GM19468 (cell line): ENCODE data around the gene IL1RAPL1.
"Not testable (repeated sequence)": the region's sequence is repeated elsewhere in the genome, so short reads cannot be mapped to it uniquely, and the experiment has no call there.

Source experiments
- ATAC-seq: cut with Tn5 transposase; IDR thresholded peaks from one replicate; pipeline ENCODE4 v1.9.1; 2021; ENCODE audit warnings: mild to moderate bottlenecking, moderate library complexity, moderate number of reproducible peaks; ENCODE audit not compliant: unreplicated experiment; ENCODE audit errors: extremely low read depth

Gene IL1RAPL1

DNA sequence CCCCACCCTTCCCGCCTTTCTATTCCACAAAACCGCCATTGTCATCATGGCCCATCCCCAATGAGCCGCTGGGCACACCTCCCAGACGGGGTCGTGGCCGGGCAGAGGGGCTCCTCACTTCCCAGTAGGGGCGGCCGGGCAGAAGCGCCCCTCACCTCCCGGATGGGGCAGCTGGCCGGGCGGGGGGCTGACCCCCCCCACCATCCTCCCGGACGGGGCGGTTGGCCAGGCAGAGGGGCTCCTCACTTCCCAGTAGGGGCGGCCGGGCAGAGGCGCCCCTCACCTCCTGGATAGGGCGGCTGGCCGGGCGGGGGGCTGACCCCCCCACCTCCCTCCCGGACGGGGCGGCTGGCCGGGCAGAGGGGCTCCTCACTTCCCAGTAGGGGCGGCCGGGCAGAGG lies 745.8 kb downstream of the IL1RAPL1 start:
- ATAC-seq = not testable (repeated sequence)

DNA sequence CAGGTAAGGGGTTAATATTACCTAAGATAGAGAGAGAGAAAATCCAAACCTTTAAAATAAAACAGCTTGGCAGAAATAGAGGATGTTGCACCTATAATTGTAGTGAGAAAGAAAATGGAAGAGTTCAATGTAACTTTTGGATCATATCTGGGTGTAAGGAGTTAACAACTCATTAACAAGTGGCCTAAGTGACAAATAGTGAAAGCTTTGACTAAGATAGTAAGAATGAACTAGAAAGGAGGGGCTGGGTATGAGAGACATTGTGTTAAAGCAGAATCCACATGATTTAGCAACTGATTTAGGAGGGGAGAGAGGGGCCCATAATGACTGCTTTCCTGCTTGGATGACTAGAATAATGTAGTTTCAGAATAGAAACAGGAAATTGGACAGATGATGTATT lies 761.0 kb downstream of the IL1RAPL1 start:
- peak; percentile 14 for ATAC-seq

DNA sequence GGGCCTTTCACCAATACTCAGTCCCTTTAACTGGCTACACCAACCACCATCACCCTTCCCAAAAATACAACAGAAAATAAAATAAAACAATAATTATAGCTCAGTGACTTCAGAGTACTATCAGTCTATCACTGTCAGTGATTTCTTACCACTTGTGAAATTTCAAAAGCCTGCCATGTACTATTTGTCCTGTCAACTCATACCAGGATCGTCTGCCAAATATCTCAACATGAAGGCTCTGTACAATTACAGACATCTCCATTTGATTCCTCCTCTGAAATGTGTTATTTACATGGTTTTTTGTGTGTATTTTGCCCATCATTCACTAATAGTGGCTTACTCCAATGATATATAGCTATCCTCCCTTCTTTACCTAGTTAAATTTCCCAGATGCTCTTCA lies 772.0 kb downstream of the IL1RAPL1 start:
- ATAC-seq = no peak

DNA sequence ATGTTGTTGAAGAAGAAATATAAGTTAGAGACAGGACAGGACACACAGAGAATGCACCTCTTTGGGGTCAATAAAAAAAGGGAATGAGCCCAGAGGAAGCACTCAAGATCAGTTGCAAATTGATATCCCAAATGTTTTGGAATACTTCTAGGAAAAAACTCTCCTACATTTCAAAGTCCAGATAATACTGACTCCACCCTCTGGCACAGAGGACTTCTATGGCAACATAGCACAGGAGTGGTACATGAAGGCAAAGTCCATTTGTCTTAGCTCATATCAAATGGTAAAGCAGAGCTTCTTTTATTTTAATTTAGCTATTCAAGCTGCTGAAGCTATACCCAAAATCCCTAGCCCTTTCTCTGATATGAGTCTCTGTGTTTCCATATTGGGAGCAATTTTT lies 787.5 kb downstream of the IL1RAPL1 start:
- not testable (repeated sequence) for ATAC-seq

DNA sequence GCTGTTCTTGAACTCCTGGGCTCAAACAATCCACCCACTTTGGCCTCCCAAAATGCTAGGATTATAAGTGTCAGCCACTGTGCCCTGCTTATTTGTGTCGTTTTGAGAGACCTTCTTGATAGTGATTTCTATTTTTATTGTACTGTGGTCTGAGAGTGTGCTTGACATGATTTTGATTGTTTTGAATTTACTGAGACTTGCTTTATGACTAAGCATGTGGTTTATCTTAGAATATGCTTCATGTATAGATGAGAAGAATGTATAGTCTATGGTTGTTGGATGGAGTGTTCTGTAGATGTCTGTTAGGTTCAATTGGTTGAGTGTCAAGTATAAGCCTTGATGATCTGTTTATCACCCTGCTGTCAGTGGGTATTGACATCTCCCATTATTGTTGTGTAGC lies 789.3 kb downstream of the IL1RAPL1 start:
- ATAC-seq = no peak

DNA sequence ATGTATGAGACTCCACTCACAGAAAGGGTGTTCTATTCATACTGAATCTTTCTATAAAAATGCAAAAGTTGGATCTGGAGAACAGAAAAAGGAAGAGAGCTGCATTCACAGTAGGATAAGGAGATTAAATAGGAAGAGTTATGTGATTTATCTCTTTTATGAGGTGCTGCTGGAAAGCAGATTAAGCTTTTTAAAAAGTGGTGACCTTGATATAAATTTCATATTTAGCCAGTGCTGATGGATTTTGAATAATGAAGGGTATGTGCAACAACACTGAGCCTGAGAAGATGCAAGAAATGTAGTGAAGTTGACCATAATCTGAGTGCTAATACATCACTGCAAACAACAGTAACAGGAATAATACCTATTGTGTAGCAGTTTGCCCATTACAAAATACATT lies 795.6 kb downstream of the IL1RAPL1 start:
- no peak for ATAC-seq

DNA sequence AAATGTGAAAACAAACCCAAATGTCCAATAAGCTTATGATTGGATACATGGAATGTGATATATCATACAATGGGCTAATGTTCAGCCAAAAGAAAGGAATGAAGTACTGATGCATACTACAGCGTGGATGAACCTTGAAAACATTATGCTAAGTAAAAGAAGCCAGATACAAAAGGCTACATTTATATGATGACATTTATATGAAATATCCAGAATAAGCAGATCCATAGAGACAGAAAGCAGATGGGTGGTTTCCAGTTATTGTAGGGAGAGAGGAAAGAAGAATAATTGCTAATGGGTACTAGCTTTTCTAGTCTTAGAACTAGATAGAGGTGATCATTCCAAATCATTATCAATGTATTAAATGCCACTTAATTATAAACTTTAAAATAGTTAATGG lies 801.3 kb downstream of the IL1RAPL1 start:
- no peak for ATAC-seq

DNA sequence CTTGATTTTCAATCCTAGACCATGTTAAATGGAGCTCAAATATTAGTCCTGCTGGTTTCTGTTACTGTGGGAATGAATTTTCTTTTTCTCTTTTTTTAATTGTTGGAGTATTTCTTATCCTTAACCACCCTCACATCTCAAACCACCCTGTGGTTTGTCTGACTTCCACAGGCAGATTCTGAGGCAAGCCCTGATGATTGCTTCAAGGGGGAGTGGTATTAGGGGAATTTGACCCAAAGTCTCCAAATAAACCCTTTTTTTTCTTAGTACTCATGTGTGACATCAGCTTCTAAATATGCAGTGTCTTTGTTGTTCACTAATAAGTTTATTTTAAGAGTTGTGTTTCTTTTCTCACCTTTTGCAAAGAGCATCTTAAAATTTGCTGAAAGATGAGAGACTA lies 810.3 kb downstream of the IL1RAPL1 start:
- ATAC-seq = no peak

DNA sequence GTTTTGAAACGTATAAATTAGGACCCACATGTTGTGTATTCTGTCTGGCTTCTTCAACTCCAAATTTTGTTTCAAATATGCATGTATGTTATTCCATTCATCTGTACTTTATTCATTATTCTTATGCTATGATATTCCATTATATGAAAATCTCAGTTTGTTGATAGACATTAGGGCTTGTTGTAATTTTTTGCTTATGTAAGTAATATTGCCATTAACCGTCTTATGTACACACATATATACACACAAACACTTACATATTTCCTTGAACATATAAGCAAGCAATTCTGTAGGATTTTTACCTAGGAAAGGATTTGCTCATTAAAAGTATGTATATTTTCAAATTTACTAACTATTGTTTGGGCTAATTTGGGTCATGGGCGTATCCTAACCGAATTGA lies 820.1 kb downstream of the IL1RAPL1 start:
- no peak for ATAC-seq

DNA sequence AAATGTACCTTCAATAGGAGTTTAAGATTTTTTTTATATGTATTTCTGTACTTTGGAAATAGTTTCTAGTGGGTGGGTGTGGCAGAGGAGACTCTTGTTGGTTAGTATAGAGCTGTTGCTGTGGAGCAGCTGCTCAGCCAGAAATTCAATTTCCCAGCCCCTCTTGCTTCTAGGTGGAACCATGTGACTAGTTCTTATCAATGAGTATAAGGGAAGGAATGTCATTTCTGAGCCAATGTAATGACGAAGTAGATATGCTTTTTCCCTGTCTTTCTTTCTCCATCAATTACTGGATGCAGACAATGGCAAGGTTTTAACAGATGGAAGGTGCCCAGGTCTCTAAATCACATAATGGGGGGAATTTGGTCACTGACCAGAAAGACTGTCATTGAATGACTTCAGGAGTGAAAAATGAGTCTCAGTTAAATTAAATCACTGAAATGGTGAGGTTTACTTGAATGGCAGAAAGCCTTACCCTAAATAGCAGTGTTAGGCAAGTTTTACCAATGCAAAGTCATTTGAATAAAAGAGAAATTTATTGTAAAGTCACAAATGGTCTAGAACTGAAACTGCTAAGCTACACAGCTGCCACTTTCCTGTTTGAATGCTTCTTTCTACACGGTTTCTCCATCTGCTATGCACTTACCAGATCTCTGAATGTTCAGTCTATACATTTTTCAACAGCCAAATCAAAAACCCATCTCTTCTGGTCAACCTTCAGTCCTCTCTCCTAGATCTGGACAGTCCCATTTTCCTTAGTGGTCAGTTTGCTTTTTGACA lies 832.7 kb downstream of the IL1RAPL1 start:
- ATAC-seq = no peak

DNA sequence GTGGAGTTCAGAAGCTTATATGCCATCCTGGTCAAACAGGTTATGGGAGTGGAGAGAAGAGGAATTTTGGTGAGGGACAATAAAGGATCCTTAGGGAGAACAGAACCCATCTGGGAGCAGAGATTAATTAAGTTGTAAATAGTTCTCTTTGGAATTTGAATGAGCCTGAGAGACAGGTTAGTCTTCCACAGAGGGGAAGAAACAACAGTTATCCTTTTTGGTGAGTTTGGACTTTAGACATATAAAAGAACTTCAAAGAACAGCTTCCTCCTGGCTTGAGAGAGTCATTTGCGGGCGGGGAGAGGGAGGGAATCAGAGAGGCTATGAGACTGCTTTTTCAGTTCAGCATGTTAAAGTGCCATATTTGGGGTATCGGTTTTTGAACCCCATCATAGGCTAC lies 834.8 kb downstream of the IL1RAPL1 start:
- no peak for ATAC-seq

DNA sequence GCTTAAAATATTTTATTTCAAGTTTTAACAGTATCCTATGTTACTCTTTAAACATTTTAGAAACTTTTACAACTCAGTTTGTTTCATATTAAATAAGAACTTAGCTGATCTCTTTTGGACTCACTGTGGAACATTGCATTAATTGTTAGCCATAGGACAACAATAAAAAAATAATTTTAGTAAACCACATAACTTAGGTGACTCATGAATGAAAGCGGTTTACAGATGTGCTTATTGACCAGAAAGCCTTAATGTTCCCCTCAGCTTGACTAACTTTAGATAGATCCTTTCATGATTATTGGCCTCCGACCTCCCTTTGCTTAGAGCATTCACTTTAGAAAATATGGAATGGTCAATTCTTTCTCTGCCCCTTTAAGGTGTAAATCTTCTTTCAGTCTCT lies 844.6 kb downstream of the IL1RAPL1 start:
- no peak for ATAC-seq

DNA sequence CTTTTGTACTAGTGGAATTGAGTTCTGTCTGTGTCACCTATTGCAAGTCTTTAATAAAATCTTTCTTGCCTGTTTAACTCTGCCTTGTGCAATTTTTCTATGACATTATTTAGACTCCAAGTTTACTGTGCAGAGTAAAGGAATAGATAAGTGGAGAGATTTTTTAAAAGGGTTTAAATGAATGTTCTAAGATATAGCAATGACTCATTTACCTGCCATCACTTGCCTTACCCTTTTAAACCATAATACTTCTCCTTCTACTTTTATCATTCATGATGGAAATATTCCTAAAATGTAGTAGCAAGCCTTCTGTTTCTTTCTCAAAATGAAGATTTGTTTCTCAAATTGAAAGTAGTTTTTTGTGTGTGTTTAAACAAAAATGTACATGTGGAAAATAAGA lies 845.3 kb downstream of the IL1RAPL1 start:
- ATAC-seq = no peak

DNA sequence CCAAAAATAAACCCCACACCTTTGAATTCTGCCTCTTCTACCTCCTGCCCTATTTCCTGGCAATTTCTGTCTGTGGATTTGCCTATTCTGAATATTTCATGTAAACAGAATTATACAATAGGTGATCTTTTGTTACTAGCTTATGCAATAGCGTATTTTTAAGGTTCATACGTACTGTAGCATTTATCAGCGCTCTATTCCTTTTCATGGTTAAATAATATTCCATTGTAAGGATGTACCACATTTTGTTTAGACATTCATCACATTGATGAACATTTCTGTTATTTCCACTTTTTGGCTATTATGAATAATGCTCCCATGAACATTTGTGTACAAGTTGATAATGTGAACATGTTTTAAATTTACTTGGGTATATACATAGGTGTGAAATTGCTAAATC lies 847.7 kb downstream of the IL1RAPL1 start:
- no peak for ATAC-seq

DNA sequence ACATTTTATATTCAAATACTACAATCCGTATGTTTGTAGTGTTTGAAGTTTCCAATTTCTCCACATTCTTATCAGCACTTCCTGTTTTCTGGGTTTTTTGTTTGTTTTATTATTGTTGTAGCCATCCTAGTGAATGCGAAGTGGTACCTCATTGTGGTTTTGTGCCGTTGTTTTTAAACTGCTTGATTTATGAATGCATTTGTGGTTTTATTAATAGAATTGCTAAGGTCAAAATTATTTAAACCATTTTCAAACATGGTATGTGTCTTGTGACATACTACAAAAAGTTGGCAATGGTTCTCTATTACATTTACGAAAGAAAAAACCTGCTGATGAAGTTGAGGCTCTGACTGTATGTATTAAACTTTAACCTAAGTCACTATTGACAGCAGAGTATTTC lies 848.1 kb downstream of the IL1RAPL1 start:
- ATAC-seq = no peak

DNA sequence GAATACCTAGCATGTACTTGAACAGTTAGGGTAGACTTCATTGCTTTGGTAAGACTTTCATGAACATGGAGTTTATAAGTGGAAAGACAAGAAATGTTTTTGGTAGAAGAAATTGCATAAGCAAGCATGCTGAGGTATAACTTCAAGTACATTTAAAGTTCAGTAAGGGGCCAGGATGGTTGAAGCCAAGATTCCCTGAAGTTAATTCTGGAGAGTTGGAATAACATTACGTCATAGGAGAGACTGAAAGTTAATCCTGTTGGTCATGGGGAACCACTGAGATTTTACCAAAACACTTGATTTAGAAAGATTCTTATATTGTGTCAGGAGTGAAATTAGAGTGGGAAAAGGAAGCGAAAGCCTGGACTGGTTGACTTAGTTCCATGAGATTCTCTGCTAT lies 860.6 kb downstream of the IL1RAPL1 start:
- no peak for ATAC-seq

DNA sequence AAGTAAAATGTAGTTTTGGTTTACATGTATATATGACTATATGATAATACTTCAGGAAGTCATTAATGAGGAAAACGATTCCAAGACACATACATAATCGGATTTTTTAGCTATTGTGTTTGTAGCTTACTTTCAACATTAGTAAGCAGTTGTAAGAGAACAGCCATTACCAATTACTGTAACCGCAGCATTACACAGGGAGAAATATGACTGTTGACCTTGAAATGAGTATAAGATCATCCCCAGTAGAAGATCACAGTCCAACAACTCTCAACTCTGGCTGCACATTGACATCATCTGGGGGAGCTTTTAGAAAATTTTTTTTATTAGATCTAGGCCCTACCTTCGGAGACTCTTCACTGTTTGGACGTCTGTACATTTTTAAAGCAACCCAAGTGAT lies 866.1 kb downstream of the IL1RAPL1 start:
- ATAC-seq = no peak

DNA sequence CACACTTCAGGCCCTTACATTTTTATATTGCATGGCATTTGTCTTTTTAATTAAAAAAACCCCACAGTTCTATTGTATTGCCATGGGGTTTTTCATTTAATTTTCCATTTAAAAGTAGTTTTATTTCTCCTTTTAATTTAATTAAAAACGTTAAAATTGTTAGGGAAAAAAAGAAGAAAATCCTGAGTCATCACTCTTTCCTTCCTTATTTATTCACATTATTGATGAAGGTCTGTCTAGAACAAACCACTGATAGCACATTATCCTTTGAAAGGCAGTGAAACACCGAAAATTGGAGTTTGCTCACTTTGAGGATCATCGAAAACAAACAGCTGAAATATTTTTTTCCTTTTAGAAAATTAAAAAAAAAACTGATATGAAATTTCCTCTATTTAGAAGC lies 868.5 kb downstream of the IL1RAPL1 start:
- no peak for ATAC-seq

DNA sequence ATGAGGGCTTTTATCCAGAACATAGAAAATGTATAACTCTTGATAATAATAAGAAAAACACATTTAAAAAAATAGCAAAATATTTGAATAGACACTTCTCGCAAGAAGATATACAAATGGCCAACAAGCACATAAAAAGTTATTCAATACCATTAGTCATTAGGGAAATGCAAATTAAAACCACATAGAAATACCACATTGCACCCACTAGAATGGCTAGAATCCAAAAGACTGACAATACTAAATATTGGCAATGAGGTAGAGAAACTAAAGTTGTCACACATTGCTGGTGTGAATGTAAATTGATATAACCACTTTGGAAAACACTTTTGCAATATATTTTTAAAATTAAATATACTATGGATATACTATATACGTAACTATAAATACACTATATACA lies 873.8 kb downstream of the IL1RAPL1 start:
- ATAC-seq = no peak

DNA sequence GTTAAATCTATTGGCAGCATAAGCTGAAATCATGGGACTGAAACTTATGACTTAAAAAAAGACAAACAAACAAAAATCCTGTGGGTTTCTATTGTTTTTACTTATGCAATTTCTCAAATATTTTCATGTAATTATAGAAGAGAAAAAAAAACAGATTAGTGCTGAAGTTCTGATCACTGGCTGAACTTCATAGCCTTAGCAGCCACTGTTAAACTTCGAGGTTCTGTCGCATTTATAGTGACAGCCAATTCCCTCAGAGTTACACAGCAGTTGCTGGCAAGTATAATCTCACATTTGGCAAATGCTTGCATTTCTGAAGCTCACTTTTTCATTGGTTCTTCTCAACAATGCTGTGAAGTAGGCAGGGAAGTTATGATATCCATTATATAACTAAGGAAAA lies 879.2 kb downstream of the IL1RAPL1 start:
- no peak for ATAC-seq

DNA sequence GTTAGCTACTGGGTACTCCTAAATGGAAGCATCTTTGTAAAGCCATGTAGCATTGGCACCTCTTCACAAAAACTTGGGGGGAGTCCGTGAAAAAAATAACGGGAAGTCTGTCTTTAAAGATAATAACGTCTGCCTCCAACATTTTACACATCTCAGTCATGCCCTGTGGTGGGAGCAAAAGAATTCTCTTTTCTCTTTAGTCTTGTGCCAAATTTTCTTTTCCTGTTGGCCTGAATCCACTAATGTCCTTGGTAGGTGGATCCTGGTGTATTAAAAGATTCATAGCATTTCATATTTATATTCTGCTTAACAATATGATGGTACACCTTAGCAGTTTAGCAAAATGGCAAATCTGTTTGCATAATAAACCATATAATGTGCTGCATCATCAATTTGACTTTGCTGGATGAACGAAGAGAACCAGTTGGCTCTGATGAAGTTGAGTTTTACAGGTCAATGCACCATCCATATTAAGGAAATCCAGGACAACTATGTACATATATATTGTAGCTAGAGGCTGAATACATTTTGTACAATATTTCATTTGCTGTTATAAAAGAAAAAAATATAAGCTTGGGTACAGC lies 881.8 kb downstream of the IL1RAPL1 start:
- no peak for ATAC-seq

DNA sequence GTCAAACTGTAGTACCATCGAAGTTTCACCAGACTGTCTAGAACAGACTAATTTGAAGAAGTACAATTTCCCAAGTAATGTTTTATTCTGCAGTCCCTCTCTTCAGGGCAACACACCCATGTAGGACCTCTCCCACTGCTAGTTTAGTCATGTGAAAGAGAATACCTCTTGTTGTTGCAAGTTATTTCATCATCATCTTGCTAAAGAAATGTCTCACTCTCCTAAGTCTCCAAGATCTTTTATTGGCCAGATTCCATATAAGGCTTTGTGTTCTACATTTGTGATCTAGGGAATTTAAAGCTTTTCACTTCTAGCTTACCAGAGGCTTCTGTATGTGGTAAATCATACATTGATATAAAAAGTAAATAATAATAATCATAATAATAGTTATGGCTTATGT lies 882.8 kb downstream of the IL1RAPL1 start:
- no peak for ATAC-seq
